Stimulated activated CD8-positive, alpha-beta memory T cell treated with anti-CD3 and anti-CD28 coated beads, Interleukin-12 subunit alpha, Interleukin-12 subunit beta, amount 100 ng/mL, for 24 hours (primary cell): ENCODE results near the gene FBXO30.

ENCODE experiments used
- DNase-seq: peaks from one replicate; pipeline ENCODE4 v3.0.0-alpha.2; 2020; ENCODE audit errors: extremely low read depth

FBXO30 gene

DNA sequence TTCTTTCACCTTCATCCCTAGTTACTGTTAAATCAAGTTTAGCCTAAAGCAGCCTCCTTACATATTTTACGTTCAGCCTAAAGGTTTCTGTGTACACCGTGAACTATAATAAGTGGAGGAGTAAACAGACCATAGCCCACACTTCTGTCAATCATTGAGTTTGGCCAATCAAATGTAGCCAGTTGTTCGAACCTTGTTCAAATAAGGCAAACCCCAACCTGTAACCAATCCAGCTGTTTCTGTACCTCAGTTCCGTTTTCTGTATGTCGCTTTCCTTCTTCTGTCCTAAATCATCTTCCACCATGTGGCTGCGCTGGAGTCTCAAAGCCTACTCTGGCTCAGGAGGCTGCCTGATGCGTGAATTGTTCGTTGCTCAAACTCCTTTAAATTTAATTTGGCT is 1.8 kb upstream of the FBXO30 start:
- DNase-seq = no peak

DNA sequence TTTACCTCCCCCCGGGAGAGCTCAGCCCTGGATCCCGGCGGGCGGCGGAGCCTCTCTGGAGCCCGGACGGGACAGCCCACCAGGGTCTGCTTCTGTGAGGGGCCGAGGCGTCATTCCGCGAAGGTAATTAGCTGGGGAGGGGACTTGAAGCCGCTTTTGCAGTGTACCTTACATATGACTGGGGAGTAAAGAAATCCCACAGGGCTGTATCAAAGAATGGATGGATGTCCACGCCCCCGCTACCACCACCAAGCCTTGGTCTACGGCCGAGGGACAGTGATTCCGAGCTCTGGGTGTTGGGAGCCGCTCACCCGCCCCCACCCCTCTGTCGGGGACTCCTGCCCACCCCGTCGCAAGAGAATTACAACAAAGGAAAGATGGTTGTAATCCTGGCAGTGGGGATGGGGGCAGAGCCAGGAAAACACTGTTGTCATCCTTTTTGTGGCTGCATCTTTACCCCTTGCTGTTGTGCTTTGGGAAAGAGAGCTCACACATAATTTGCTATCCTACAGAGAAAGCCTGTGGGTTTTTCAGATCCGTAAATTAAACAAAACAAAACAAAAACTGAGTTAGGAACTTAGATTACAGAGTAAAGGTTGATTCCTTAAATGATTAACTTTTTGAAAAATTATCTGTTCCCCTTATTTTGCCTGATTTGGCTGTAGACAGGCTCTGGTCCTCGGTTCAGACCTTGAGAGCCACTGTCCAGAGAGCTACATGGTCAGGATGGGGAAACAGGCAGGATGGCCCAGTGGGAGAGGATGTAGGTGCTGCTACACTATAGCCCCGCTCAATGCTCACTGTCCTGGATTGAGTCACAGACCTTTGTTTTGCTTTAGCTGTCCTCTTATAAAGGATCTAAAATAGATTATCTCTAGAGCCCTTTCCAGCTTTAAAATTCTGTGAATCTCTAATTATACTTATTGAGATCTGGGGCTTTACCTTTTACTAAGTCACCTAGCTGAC is 997 bp upstream of the FBXO30 start:
- DNase-seq = no peak

DNA sequence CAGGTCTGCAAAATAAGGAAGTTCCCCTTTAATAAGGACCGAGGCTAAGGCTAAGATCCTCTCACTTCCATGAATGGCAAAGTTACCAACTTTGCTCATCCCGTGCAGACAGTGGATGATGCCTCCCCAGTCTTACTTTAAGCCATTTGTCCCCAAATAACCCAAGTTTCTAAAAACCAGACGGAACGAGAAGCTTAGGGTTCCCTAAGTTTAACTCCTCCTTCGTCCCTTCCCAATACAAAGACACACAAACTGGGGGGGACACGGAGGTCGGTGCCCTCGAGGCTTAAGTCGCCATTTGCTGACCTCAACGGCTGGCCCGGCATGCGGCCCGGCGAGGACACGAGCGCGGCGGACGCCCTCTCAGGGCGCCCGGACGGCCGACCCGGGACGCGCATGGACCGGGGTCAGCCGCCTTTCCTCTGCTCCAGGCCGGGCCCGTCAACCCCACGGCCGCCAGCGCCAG is 527 bp downstream of the FBXO30 start:
- DNase-seq = no peak

DNA sequence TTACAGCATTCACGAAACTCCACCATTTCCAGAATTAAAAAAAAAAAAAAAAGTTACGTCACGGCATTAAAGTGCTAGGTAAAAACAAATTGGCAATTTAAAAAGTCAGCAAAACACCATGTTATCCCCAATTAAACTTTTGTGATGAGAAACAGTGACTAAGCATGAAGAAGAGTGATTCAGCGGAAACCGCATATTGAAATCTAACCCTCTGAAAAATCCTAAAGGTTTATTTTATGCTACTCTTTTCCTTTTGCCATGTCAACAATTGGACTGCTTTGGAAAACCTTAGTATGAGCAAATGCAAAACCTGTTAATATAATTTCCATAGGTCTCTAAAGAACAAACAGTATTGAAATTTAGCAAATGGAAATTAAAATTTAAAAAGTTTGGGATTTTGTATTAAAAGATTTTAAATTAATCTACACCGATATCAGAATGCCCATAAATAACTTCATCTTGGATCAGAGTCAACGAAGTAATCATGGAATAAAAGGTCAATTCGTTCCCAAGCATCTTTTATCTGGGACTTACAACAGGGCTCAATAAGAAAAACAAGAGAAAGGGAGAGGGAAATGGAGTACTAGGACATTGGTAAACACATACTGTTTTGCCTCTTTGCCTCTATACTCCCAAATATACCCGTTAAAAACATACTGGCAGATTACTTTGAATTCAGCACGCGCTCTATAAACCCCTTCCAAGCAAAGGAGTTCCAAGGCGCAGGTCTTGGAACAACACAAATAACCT is 1.1 kb downstream of the FBXO30 start:
- no peak for DNase-seq

DNA sequence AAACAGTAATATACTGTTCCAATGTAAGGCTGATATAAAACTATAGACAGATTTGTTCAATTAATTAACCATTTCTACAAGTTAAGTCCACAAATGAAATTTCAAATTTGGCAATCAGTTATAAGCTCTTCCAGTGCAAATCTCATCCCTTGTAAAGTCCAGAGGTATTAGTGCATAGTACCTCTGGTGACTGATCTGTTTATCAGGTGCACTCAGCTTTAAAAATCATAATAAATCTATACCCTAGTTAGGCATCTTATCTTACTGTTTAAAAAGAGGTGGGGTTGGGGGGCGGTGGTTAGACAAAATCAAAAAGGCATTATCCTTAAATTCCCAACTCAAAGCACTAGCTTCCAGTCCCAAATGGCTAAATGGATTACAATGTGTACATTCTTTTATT is 2.9 kb downstream of the FBXO30 start:
- no peak for DNase-seq

DNA sequence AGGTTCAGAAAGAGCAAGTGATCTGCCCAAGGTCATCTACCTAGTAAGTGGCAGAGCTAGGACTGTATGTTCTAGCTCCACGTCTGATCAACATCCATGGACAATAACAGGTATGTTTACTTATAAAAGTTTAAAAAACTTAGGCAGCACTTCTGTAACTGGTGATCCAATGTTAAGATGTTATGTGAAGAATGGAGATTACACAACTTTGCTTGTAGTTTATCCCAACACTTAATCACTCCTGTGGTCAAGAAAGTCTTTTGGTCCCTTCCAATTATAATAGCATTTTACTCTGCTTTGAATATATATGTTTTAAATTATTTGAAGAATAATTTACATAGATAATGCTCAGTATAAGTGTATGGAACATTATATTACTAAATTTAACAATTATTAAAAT is 4.8 kb downstream of the FBXO30 start:
- no peak for DNase-seq

DNA sequence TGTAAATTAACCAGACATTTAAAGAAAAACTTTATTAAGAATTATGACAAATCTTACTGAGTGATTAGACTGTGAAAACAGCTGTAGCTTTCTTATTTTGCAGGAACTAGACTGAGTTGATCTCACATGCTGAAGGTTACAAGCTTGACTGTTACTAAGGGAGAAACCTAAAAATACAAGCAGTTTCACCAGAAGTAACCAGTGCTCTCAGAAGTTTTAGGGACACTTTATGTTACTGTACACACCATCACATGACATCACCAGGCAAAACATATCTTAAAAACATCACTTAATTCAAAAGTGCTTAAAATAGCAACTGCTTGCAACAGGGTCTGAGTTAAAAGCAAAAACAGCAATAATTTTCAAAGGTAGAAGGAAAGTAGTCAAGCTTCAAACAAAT is 5.4 kb downstream of the FBXO30 start:
- DNase-seq = no peak

DNA sequence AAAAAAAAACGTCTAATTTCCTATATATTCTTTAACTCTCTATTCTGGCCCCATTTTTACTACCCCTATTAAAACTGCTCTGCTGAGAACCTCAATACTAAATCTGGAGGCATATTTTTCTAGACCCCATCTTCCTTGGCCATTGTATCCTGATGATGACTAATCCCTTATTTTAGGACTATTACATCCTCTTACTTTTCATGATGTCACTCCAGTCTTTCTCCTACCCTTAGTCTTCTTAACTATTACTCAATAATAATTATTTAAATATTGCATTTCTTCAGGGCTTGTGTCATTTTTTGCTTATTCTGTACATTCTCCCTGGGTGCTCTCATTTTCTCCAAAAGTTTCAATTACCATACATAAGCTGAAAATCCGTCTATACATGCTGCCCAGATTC is 6.4 kb downstream of the FBXO30 start:
- DNase-seq = no peak

DNA sequence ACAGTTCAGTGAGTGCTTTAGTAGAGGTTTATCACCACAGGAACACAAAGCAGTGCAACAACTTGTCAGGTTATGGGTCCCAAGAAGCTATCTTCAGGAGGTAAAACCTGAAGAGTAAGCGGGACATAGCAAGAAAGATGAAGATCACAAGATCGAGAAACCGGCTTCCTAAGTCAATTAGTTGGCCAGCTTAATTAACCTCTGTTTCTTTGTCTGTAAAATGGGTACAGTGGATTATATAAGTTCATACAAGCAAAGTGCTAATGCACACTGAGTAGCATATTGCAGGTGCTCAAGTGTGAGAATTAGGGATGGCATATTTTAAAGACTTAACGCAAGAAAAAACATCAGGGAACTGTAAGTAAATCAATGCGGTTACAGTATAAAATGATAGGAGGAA is 12.5 kb downstream of the FBXO30 start:
- no peak for DNase-seq

DNA sequence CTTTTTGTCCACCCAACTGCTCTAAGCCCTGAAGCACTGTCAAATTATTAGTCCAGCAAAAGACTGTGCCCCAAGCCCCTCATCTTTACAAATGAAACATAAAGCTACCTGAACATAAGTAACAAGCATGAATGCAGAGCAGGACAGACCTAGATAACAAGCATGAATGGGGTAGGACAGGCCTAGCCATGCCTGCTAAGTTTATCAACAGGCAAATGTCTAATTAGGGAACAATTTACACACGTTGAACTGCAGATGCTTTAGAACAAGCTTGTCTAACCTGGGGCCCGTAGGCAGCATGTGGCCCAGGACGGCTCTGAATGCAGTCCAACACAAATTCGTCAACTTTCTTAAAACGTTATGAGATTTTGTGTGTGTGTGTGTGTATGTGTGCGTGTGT is 13.6 kb downstream of the FBXO30 start:
- no peak for DNase-seq

DNA sequence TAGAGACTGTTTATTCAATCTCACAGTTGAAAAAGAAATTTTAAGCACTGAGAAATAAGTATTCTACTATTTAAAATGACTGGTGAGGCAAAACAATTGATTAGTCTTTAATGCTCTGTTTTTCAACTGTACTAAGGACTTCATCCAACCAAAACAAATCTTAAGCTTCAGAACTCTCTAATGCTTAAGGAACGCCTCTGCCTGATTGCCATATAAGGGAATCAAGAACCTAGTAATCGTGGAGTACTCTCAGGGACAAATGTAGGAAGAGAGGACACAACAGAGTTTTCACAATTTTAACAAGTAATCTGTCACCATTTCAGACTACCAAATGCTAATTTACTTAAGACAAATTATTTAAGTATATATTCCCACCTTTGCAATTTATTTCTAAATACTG is 16.1 kb downstream of the FBXO30 start:
- DNase-seq = no peak

DNA sequence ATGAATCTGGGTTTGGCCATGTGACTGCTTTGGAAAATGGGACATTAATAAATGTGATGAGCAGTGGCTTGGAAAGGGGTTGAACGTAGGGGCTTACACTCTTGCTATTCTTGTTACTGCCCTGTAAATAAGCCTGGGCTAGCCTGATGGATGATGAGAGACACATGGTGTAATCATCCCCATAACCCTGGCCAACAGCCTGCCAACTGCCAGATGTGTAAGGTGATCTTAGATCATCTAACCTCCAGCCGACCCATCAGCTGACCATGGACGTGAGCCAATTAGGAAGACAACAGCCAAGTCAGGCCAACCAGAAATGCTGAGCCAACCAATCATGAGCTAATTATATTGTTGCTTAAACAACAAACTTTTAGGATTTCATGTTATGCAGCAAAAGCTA is 25.2 kb downstream of the FBXO30 start:
- no peak for DNase-seq

DNA sequence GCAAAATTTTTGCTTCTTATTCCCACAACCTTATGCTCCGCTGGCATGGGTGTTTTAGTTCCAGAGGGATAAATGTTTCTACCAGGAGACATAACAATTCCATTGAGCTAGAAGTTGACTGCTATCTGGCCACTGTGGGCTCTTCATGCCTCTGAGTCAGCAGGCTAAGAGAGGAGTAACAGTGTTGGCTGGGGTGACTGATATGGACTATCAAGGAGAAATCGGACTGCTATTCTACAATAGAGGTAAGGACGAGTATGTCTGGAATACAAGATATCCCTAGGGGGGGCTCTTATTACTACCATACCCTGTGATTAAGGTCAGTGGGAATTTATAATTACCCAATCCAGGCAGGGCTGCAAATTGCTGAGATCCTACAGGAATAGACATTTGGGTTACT is 26.9 kb downstream of the FBXO30 start:
- DNase-seq = no peak

DNA sequence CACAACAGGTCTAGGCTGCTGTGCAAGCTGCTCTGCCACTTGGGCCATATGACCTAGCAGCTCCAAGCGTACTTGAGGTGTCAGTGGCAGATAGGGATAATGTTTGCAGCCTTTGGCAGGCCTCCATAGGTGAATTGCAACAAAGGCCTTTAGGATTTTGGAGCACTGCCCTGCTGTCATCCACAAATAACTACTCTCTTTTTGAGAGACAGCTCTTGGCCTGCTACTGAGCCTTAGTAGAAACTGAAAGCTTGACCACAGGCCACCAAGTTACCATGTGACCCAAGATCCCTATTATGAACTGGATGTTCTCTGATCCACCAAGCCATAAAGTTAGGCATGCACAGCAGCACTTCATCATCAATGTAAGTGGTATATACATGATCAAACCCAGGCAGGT is 29.9 kb downstream of the FBXO30 start:
- DNase-seq = no peak

DNA sequence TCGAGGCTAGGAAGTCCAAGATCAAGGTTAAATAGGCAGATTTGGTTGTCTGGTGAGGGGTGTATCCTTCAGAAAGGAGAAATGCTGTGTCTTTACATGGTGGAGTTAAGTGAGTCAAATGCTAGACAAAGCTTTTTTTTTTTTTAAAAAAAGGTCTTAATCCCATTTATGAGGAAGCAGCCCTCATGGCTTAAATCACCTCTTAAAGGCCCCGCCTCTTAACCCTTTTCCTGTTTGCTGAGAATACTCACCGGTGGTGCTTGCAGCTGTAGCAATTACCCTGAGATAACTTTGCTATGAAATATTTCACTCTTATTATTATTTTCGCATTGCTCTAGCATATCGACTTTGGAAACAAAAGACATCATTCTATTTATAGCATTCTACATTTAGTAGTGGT is 30.8 kb downstream of the FBXO30 start:
- DNase-seq = no peak

DNA sequence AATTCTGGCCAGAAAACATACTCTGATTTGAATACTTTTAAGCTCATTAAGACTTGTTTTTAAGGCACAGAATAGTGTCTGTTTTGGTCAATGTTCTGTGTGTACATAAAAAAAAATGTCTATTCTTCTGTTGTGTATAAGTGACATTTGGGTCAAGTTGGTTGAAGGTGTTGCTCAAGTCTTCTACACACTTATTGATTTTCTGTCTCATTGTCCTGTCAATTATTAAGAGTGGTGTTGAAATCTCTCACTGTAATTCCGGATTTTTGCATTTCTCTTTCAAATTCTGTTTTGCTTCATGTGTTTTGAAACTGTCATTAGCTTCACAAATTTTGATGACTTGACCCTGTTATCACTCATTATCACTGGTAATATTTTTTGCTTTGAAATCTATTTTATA is 41.7 kb downstream of the FBXO30 start:
- no peak for DNase-seq

DNA sequence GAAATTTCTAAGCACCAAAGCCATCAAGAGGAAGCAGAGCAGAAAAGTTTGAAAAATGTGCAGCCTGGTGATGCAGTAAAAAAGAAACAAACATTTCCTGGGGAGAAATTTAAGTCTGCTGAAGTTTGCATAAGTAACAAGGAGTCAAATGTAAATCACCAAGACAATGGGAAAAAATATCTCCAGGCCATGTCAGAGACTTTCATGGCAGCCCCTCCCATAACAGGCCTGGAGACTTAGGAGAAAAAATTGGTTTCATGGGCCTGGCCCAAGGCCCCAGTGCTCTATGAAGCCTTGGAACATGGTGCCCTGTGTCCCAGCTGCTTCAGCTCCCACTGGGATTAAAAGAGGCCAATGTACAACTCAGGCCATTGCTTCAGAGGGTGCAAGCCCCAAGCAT is 49.1 kb downstream of the FBXO30 start:
- DNase-seq = no peak

DNA sequence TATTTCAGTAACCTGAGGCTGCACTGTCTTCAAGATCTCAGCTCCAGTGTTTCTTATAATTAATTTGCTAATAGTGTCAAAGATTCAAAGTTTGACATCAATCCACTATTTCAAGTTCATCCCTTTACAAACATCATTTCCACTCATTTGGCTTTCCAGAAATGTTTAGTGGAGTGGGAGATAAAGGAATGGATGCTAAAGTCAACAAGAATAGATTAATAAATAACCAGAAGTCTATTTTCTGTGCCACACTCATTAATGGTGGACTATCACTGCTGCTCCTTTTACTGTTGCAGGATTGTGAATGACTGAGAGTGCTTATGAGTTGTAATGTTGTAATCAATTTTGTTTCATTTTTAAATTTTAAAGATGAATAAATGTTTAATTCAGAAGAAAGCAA is 50.9 kb downstream of the FBXO30 start:
- DNase-seq = no peak

DNA sequence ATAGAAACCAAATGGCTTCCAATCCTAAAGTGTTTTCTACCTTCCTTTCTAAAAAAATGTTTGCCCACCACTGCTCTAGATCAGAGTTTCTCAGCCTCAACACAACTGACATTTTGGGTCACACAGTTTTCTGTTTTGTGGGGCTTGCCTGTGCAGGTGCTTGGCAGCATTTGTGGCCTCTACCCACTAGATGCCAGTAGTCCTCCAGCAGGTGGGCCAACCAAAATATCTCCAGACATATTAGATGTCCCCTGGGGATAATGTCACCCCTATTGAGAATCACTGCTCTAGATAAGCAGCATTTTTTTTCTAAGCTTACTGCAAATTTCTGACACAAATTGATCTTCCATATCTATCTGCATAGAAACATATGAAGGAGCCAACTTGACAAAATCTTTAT is 53.0 kb downstream of the FBXO30 start:
- no peak for DNase-seq

DNA sequence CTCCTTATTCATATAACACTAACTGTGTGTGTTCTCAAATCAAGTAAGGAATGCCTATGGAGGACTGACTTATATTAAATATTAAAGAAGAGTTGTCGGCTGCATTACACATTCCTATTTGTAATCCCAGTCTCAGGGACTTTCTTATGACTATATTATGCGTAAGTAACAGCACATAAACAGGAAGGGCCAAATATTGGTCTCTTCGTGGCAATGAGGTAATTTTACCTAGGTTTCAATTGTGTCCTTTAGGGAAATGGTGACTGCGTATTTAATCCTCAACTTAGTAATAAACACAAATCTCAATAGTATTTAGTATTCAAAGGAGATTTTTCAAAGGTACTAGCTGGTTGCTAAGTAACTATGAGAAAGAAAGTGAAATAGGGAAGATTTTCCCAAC is 56.5 kb downstream of the FBXO30 start:
- DNase-seq = no peak

DNA sequence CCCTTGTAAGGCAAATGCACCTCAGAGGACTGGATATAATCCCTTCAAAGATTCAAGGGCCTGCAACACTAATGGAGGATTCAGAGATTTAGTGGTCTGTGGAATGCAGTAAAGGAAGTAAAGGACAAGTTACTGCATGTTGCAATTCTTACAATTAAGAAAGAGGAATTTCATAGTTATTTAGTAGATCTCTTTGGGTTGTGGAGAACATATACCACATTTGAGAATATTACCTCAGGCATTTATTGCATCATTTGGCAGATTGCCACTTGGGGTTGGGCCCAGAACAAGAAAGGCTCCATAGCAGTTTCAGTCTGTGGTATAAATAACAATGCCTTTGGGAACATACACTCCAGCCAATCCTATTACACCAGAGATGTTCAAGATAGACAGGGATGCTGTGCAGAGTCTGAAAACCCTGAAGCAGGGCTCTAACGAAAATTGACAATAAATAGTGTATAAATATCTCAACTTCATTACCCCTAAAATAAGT is 58.4 kb downstream of the FBXO30 start:
- DNase-seq = no peak

DNA sequence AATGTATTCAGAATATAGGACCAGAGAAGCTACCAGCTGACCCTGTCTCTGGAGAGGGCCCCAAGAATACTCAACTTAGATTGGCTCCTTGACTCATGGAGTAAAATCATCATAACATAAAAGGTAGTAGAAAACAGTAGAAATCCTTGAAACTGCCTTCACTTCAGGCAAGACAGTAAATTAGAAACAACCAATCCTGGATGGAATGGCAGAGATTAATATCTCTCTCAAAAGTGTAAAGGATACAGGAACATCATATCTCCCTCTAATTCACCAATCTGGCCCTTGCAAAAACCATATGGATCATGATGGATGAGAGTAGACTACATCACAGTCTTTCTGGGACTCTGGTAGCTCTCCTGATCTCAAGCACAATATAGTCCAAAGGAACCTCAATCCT is 58.9 kb downstream of the FBXO30 start:
- DNase-seq = no peak

DNA sequence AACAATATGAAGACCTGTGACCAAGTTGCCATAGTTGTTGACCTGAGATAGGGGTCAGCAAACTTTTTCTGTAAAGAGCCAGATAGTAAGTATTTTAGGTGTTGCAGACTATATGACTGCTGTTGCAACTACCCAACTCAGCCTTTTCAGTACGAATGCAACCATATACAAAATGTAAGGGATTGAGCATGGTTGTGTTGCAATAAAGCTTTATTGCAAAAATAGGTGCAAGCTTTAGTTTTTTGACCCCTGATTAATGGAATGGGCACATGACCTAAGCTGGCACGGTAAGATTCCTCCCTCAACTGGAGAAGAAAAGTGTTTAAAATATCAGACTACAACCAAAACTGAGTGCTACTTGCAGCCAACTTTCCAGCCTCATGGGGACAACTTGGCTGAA is 62.0 kb downstream of the FBXO30 start:
- no peak for DNase-seq
